GM10266 (cell line): Measurements from ENCODE around the gene RBFA.

Experiments
- DNase-seq: peaks from one replicate; pipeline ENCODE4 v3.0.0; 2012; ENCODE audit errors: extremely low spot score
- TF ChIP-seq, protein P1 (sequence below): IDR thresholded peaks from 2 replicates; pipeline ENCODE4 v1.5.1; 2012; ENCODE audit warnings: mild to moderate bottlenecking, low read depth; ENCODE audit not compliant: control insufficient read depth, insufficient read depth; ENCODE audit errors: missing control alignments

RBFA gene, protein sequence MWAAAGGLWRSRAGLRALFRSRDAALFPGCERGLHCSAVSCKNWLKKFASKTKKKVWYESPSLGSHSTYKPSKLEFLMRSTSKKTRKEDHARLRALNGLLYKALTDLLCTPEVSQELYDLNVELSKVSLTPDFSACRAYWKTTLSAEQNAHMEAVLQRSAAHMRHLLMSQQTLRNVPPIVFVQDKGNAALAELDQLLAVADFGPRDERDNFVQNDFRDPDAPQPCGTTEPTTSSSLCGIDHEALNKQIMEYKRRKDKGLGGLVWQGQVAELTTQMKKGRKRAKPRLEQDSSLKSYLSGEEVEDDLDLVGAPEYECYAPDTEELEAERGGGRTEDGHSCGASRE

DNA sequence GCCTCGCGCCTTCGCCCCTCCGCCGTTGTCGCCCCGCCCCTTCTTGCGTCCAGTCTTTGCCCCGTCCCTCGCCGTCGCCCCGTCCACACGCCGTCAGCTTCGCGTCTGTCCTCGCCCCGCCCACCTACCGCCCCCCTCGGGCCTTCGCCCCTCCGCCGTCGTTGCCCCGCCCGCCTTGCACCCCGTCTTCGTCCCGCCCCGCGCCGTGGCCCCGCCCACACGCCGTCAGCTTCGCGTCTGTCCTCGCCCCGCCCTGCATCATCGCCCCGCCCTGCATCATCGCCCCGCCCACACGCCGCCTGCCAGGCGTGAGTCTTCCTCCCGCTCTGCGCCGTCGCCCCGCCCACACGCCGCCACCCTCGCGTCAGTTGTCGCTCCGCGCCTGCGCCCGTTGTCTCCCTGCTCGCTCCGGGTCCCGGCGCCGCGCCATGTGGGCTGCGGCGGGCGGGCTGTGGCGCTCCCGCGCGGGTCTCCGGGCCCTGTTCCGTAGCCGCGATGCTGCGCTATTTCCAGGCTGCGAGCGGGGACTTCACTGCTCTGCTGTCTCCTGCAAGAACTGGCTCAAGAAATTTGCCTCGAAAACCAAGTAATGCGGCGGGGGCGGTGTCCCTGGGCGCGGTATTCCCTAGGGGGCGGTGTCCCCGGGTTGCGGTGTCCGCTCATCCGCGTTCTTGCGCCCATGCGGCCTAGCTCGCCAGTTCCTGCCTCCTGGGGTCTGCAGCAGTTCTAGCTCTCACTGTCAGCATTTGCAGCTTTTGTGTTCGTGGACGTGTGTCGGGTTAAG lies at the start of gene RBFA:
RBFA (plus strand) TSS at position 367 of the 784 bp plus-strand sequence; CDS start at position 429, 62 bp downstream.
- TF ChIP-seq, protein P1, sequence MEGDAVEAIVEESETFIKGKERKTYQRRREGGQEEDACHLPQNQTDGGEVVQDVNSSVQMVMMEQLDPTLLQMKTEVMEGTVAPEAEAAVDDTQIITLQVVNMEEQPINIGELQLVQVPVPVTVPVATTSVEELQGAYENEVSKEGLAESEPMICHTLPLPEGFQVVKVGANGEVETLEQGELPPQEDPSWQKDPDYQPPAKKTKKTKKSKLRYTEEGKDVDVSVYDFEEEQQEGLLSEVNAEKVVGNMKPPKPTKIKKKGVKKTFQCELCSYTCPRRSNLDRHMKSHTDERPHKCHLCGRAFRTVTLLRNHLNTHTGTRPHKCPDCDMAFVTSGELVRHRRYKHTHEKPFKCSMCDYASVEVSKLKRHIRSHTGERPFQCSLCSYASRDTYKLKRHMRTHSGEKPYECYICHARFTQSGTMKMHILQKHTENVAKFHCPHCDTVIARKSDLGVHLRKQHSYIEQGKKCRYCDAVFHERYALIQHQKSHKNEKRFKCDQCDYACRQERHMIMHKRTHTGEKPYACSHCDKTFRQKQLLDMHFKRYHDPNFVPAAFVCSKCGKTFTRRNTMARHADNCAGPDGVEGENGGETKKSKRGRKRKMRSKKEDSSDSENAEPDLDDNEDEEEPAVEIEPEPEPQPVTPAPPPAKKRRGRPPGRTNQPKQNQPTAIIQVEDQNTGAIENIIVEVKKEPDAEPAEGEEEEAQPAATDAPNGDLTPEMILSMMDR, result peak; percentile 35
- peak; percentile 98 for DNase-seq

DNA sequence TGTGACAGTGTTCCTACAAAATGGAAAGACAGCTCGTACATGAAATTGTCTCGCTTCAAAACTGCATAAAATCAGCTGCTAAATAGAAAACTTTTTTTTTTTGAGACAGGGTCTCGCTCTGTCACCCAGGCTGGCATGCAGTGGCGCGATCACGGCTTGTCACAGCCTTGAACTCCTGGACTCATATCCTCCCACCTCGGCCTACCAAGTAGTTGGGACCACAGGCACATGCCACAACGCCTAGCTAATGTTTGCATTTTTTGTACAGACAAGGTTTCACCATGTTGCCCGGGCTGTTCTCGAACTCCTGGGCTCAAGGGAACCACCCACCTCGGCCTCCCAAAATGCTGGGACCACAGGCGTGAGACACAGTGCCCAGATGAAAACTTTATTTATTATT lies 49.1 kb upstream of the RBFA start:
- DNase-seq, result no peak
- TF ChIP-seq, protein P1, result no peak

DNA sequence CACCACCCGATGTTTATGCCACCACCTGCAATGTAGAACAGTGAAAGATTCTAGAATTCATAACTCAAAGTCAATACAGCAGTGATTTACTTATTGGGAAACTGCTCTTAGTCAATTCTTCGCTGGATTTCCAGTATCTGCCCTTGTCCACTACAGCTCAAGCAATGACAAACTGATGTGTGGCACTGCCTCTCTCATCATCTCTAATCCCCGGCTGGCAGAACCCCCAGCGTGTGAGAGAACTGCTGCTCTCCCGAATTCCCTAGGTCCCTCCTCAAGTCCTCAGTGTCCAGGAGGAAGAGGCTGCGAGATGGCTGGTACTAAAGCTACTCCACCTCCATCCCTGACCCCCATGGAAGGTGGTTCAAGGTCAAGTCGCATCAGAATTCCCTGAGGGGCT lies 47.5 kb upstream of the RBFA start:
- TF ChIP-seq, protein P1, result no peak
- no peak for DNase-seq

DNA sequence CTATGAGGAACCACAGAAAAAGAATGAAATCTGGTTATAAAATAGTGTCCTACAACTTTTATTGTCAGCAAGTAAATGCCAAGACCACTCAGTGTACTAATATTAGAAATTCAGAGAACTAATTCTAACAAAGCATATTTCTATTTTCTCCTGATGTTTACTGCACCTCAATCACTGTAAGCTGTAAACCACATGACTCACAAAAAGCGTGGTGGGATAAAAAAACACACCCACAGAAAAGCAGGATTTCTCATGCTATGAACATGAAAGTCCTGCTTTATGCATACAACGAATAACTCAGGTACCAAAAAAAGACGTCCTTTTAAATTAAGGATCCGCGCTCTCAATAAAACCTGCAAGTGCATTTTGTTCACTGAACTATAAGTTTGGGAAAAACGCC lies 46.7 kb upstream of the RBFA start:
- no peak for DNase-seq
- TF ChIP-seq, protein P1, result no peak

DNA sequence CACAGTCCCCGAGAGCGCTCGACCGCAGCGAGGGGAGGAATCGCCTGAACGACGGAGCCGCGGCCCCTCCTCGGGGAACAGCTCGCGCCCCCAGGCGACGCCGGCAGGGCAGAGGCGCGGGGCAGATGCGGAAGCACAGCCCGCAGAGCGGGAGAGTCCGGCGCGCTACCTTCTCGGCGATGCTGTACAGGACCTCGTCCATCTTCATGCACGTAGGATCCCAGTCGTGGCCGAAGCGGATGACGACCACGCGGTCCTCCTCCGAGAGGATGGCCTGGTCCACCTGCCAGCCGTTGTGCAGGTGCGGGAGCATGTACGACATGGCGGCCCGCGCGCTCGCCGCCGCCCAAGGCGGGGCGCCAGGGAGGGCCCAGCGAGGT lies 46.2 kb upstream of the RBFA start:
- TF ChIP-seq, protein P1, result peak; percentile 55
- DNase-seq, result peak; percentile 84

DNA sequence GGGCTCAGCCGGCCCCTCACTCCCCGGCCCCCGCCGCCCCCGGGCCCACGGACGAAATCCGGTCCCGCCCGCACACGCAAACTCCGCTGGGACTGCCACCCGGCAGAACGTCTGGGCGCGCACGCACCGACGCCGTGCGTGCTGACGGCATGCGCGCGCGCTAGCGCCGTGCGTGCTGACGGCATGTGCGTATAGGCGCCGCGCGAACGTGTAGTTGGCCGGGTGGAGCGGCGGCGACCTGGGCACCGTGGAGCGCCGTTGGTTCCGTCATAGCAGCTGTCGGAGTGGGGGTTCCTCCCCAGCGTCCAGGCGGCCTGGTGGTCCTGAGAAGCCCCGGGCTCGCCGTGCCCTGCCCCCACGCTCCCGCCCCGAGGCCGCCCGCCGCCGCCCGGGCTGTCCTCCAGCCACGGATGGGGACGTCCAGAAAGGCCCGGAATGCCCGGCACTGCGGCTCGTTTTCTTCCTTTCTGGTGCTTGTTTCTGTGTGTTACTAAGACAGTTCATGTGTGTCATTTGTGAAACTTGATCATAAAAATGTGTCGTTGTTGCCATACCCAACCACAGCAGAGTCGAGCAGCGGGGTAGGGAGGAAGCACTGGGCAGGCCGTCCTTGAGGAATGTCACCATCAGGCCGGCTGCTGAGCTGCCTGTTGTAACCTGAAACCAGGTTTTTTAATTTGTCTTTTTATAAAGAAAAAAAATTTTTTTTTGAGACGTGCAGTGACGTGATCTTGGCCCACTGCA lies 45.6 kb upstream of the RBFA start, which contains the start of gene TXNL4A:
TXNL4A (minus strand) TSS at position 113 of the 744 bp plus-strand sequence. CDS start 171 bp downstream, outside the sequence.
- TF ChIP-seq, protein P1, result no peak
- DNase-seq, result peak; percentile 92

DNA sequence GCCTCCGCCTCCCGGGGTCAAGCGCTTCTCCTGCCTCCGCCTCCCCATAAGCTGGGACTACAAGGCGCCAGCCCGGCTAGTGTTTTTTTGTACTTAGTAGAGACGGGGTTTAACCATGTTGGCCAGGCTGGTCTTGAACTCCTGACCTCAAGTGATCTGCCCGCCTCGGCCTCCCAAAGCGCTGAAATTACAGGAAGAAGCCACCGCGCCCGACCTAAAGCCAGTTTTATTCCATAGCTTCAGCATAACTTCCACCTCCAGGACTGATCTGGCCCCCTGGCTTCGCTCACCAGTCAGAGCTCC lies 45.1 kb upstream of the RBFA start:
- no peak for DNase-seq
- TF ChIP-seq, protein P1, result no peak
